Activated naive CD8-positive, alpha-beta T cell treated with anti-CD3 and anti-CD28 coated beads, Interleukin-2, amount 10 ng/mL, durations not matched to agents 7 days and 5 days (primary cell): ENCODE results near the gene FOS. TPM values are rescaled to one million over a fixed set of nuclear protein-coding genes. Genes with fewer than 3 reads are reported as not detected.
"Not testable (repeated sequence)": the region's sequence is repeated elsewhere in the genome, so short reads cannot be mapped to it uniquely, and the experiment has no call there.

ENCODE experiments used
- ATAC-seq: fragments of 150-1000 bp; cut with Tn5 transposase; one replicate; pipeline ENCODE4 v1.10.0; 2021; ENCODE audit warnings: low read depth, moderate library complexity
- POLR2A ChIA-PET: fragments of 350-600 bp; sonication (Branson Sonifier 250); formaldehyde crosslinking; loops from one replicate; lab custom pipeline; 2021; ENCODE audit warnings: antibody characterized with exemption; lab: Charles Lee
- DNase-seq: peaks from one replicate; pipeline ENCODE4 v3.0.0; 2021
- H3K27ac Mint-ChIP-seq: one replicate; pipeline ENCODE4 v1.8.0; 2022; ENCODE audit warnings: mild to moderate bottlenecking, mixed read lengths
- H3K27me3 Mint-ChIP-seq: one replicate; pipeline ENCODE4 v1.8.0; 2022; ENCODE audit warnings: mild to moderate bottlenecking, moderate library complexity, mixed read lengths
- H3K36me3 Mint-ChIP-seq: one replicate; pipeline ENCODE4 v1.8.0; 2021; ENCODE audit warnings: mild to moderate bottlenecking, mixed read lengths
- H3K4me1 Mint-ChIP-seq: one replicate; pipeline ENCODE4 v1.8.0; 2021; ENCODE audit warnings: mixed read lengths
- H3K4me3 Mint-ChIP-seq: one replicate; pipeline ENCODE4 v1.8.0; 2022; ENCODE audit warnings: mild to moderate bottlenecking, moderate library complexity, mixed read lengths
- H3K9me3 Mint-ChIP-seq: one replicate; pipeline ENCODE4 v1.8.0; 2021; ENCODE audit warnings: mixed read lengths
- total RNA-seq, 2 experiments: library from RNA; stranded (reverse); gene quantifications; one replicate each; pipeline ENCODE4 v1.2.3, GENCODE V29; 2021

The FOS gene
- total RNA-seq = 10 to 100 TPM; 60.3 to 61.7 TPM

GRCh38 chr14:75278422-75279152 lies at the start of gene FOS:
FOS (plus strand) TSS chr14:75278828; CDS start chr14:75278983, 155 bp downstream.
- H3K4me3 Mint-ChIP-seq = peak within 1 kb of the TSS; percentile 88
- POLR2A ChIA-PET = interaction anchor here (0.8 to 1.7 kb wide), 4 partner anchors 16 to 125 kb away, joined by 4 to 5 read pairs (median 5); no protein-coding TSS in a partner anchor
- H3K9me3 Mint-ChIP-seq = no peaks in the 10 kb centered on the region
- H3K27me3 Mint-ChIP-seq = peaks cover 60% of the 10 kb centered on the region
- ATAC-seq (peak; percentile 68), DNase-seq (peak; percentile 90)
- H3K27ac Mint-ChIP-seq = peak within 1 kb of the TSS; percentile 98
- peaks cover 6% of the 10 kb centered on the region for H3K36me3 Mint-ChIP-seq
- peaks cover 31% of the 10 kb centered on the region for H3K4me1 Mint-ChIP-seq

GRCh38 chr14:75229661-75230139 lies 48.9 kb upstream of the FOS start:
- no peak for ATAC-seq
- no peak for DNase-seq
- Mint-ChIP-seq H3K27me3 (peaks cover 4% of the 10 kb centered on the region), H3K27ac (peak overlapping the region; percentile 92), H3K4me1 (peaks cover 48% of the 10 kb centered on the region), H3K36me3 (peaks cover 5% of the 10 kb centered on the region), H3K9me3 (peaks cover 3% of the 10 kb centered on the region), H3K4me3 (peak overlapping the region; percentile 69)
- POLR2A ChIA-PET = interaction anchor here (0.7 to 2.3 kb wide), 6 partner anchors 10 to 103 kb away, joined by 3 to 12 read pairs (median 3); partner anchors contain the start of gene NEK9

GRCh38 chr14:75230140-75230792 lies 48.4 kb upstream of the FOS start:
- H3K27ac Mint-ChIP-seq = peak overlapping the region; percentile 92
- H3K4me1 Mint-ChIP-seq = peaks cover 48% of the 10 kb centered on the region
- ATAC-seq (peak; percentile 74), DNase-seq (no peak)
- POLR2A ChIA-PET = interaction anchor here (0.7 to 2.3 kb wide), 6 partner anchors 9 to 104 kb away, joined by 3 to 12 read pairs (median 3); partner anchors contain the start of gene NEK9
- H3K9me3 Mint-ChIP-seq = peaks cover 3% of the 10 kb centered on the region
- H3K27me3 Mint-ChIP-seq = peaks cover 4% of the 10 kb centered on the region
- peaks cover 5% of the 10 kb centered on the region for H3K36me3 Mint-ChIP-seq
- H3K4me3 Mint-ChIP-seq = peak overlapping the region; percentile 69

GRCh38 chr14:75231320-75231719 lies 47.3 kb upstream of the FOS start:
- peak overlapping the region; percentile 67 for H3K27ac Mint-ChIP-seq

GRCh38 chr14:75232191-75232590 lies 46.4 kb upstream of the FOS start:
- H3K4me3 Mint-ChIP-seq = no peak overlapping the region
- peaks cover 5% of the 10 kb centered on the region for H3K36me3 Mint-ChIP-seq
- DNase-seq (no peak), ATAC-seq (no peak)
- POLR2A ChIA-PET = interaction anchor here (1.1 to 2.0 kb wide), 3 partner anchors 17 to 62 kb away, joined by 3 to 8 read pairs (median 5); no protein-coding TSS in a partner anchor
- peaks cover 7% of the 10 kb centered on the region for H3K27me3 Mint-ChIP-seq
- H3K9me3 Mint-ChIP-seq = peaks cover 3% of the 10 kb centered on the region
- peaks cover 46% of the 10 kb centered on the region for H3K4me1 Mint-ChIP-seq
- H3K27ac Mint-ChIP-seq = peak overlapping the region; percentile 68

More at GRCh38 chr14:75231320-75231719, 47.3 kb upstream of the FOS start:
- POLR2A ChIA-PET = interaction anchor here (2.3 kb wide), 1 partner anchor 28 kb away, joined by 12 read pairs; no protein-coding TSS in a partner anchor
- DNase-seq (no peak), ATAC-seq (no peak)
- H3K9me3 Mint-ChIP-seq = peaks cover 3% of the 10 kb centered on the region
- H3K36me3 Mint-ChIP-seq = peaks cover 5% of the 10 kb centered on the region
- no peak overlapping the region for H3K4me3 Mint-ChIP-seq
- peaks cover 48% of the 10 kb centered on the region for H3K4me1 Mint-ChIP-seq
- peaks cover 4% of the 10 kb centered on the region for H3K27me3 Mint-ChIP-seq

- Mint-ChIP-seq H3K4me3 (peak overlapping the region; percentile 28), H3K36me3 (peaks cover 5% of the 10 kb centered on the region), H3K9me3 (peaks cover 3% of the 10 kb centered on the region), H3K4me1 (peaks cover 46% of the 10 kb centered on the region), H3K27ac (peak overlapping the region; percentile 68), H3K27me3 (peaks cover 9% of the 10 kb centered on the region)
- DNase-seq (no peak), ATAC-seq (peak; percentile 72)
- POLR2A ChIA-PET = interaction anchor here (0.9 to 2.0 kb wide), 4 partner anchors 16 to 62 kb away, joined by 3 to 8 read pairs (median 4); no protein-coding TSS in a partner anchor
Observed at GRCh38 chr14:75232597-75232996, 46.0 kb upstream of the FOS start.

GRCh38 chr14:75234173-75235115 lies 44.2 kb upstream of the FOS start:
- POLR2A ChIA-PET = no interaction called here
- no peak overlapping the region for H3K27ac Mint-ChIP-seq
- no peak for ATAC-seq
- peaks cover 3% of the 10 kb centered on the region for H3K9me3 Mint-ChIP-seq
- H3K4me3 Mint-ChIP-seq = no peak overlapping the region
- DNase-seq = no peak
- peaks cover 5% of the 10 kb centered on the region for H3K36me3 Mint-ChIP-seq
- peaks cover 11% of the 10 kb centered on the region for H3K27me3 Mint-ChIP-seq
- peaks cover 32% of the 10 kb centered on the region for H3K4me1 Mint-ChIP-seq

- Mint-ChIP-seq H3K4me1 (peaks cover 24% of the 10 kb centered on the region), H3K27me3 (peaks cover 11% of the 10 kb centered on the region)
- H3K27ac Mint-ChIP-seq, POLR2A ChIA-PET, ATAC-seq, H3K36me3 Mint-ChIP-seq, DNase-seq, H3K9me3 Mint-ChIP-seq, H3K4me3 Mint-ChIP-seq: not testable (repeated sequence)
Observed at GRCh38 chr14:75235198-75235597, 43.4 kb upstream of the FOS start.

- peaks cover 11% of the 10 kb centered on the region for H3K27me3 Mint-ChIP-seq
- H3K27ac Mint-ChIP-seq = no peak overlapping the region
- H3K9me3 Mint-ChIP-seq = peaks cover 3% of the 10 kb centered on the region
- no peak for DNase-seq
- POLR2A ChIA-PET = interaction anchor here (0.7 kb wide), 1 partner anchor 102 kb away, joined by 3 read pairs; no protein-coding TSS in a partner anchor
- no peak for ATAC-seq
- H3K4me1 Mint-ChIP-seq = peaks cover 11% of the 10 kb centered on the region
- peaks cover 5% of the 10 kb centered on the region for H3K36me3 Mint-ChIP-seq
- no peak overlapping the region for H3K4me3 Mint-ChIP-seq
Observed at GRCh38 chr14:75236467-75236866, 42.2 kb upstream of the FOS start.

GRCh38 chr14:75236901-75237419 lies 41.7 kb upstream of the FOS start:
- ATAC-seq (no peak), DNase-seq (no peak)
- H3K4me1 Mint-ChIP-seq = peaks cover 10% of the 10 kb centered on the region
- no peak overlapping the region for H3K27ac Mint-ChIP-seq
- H3K9me3 Mint-ChIP-seq = peaks cover 3% of the 10 kb centered on the region
- no peak overlapping the region for H3K4me3 Mint-ChIP-seq
- H3K27me3 Mint-ChIP-seq = peaks cover 11% of the 10 kb centered on the region
- H3K36me3 Mint-ChIP-seq = peaks cover 5% of the 10 kb centered on the region
- POLR2A ChIA-PET = interaction anchor here (0.7 kb wide), 1 partner anchor 103 kb away, joined by 3 read pairs; no protein-coding TSS in a partner anchor

GRCh38 chr14:75238756-75239455 lies 39.7 kb upstream of the FOS start:
- DNase-seq (no peak), ATAC-seq (no peak)
- Mint-ChIP-seq H3K27me3 (peaks cover 15% of the 10 kb centered on the region), H3K4me3 (no peak overlapping the region), H3K9me3 (no peaks in the 10 kb centered on the region), H3K36me3 (peaks cover 1% of the 10 kb centered on the region), H3K4me1 (no peaks in the 10 kb centered on the region), H3K27ac (no peak overlapping the region)
- POLR2A ChIA-PET = interaction anchor here (1.1 kb wide), 1 partner anchor 9 kb away, joined by 3 read pairs; no protein-coding TSS in a partner anchor
